ENCODE measurements around the gene MYO16. TPM values are rescaled to one million over a fixed set of nuclear protein-coding genes. Genes with fewer than 3 reads are reported as not detected.

Gene MYO16
- total RNA-seq, 1 experiment from 2014 or later = not detected

GRCh38 chr13:108929532-108930206 is 300.3 kb downstream of the MYO16 start:
- no peak overlapping the region for H3K56ac ChIP-seq (ENCODE audit: insufficient read length, low read depth, low read length)
- no peak overlapping the region for H4K8ac ChIP-seq (replicated peaks; ENCODE audit: insufficient read length, low read depth, low read length)
- H2AK5ac ChIP-seq (ENCODE audit: insufficient read length, low read length) = no peak overlapping the region
- no peak overlapping the region for H4K5ac ChIP-seq (ENCODE audit: insufficient read length, low read depth, low read length)
- no peaks in the 10 kb centered on the region for H3K9me3 Mint-ChIP-seq
- H2BK120ac ChIP-seq (ENCODE audit: low read depth, low read length, poor library complexity, severe bottlenecking) = no peak overlapping the region
- H3K27ac Mint-ChIP-seq = no peak overlapping the region
- no peak overlapping the region for H3K14ac ChIP-seq (ENCODE audit: insufficient read depth, low read length)
- no peak overlapping the region for H4K91ac ChIP-seq (ENCODE audit: insufficient read length, low read depth, low read length)
- H3K9ac ChIP-seq (ENCODE audit: extremely low read depth, insufficient read length, low read length) = no peak overlapping the region
- peaks cover 11 to 12% of the 10 kb centered on the region in 2 experiments for H3K4me1 Mint-ChIP-seq
- WGBS (ENCODE audit: extremely low coverage, insufficient read length, low lambda C conversion rate) = no CpG with 5 or more reads among the region's 3 CpGs
- H2AFZ ChIP-seq (ENCODE audit: low read length) = no peak overlapping the region
- no peak overlapping the region for H2BK20ac ChIP-seq (ENCODE audit: low read depth, low read length, poor library complexity, severe bottlenecking)
- no peak overlapping the region for H3K4ac ChIP-seq (ENCODE audit: low read depth, low read length)
- H3T11ph ChIP-seq (ENCODE audit: low read length) = no peak overlapping the region
- no peak overlapping the region for H2BK5ac ChIP-seq (ENCODE audit: insufficient read length, low read length)
- no peak overlapping the region for H3K18ac ChIP-seq (ENCODE audit: insufficient read length, low read depth, low read length)
- H3K36me3 Mint-ChIP-seq (ENCODE audit: insufficient read depth in 1 of 3, low read depth in 3 of 3) = no peaks in the 10 kb centered on the region; a peak in 1 of 7 replicates
- no peaks in the 10 kb centered on the region for H3K4me1 ChIP-seq (ENCODE audit: insufficient read depth, low read length)
- no peaks in the 10 kb centered on the region for H4K20me1 ChIP-seq (ENCODE audit: control insufficient read depth, insufficient read depth, insufficient read length)
- H2BK12ac ChIP-seq (ENCODE audit: insufficient read length, low read depth, low read length) = no peak overlapping the region
- no peak overlapping the region for H3K4me2 ChIP-seq (ENCODE audit: insufficient read depth, insufficient read length, low read length)
- H3K23ac ChIP-seq (ENCODE audit: insufficient read length, low read depth, low read length) = no peak overlapping the region
- no peaks in the 10 kb centered on the region for H3K27me3 Mint-ChIP-seq (ENCODE audit: low read depth)
- no peak overlapping the region for H3K4me3 Mint-ChIP-seq
- H3K27ac ChIP-seq (ENCODE audit: insufficient read length, low read depth, low read length) = no peak overlapping the region
- H3K79me2 ChIP-seq (ENCODE audit: insufficient read depth, low read length) = no peaks in the 10 kb centered on the region
- H3K23me2 ChIP-seq (ENCODE audit: insufficient read length, low read depth, low read length, poor library complexity, severe bottlenecking) = no peaks in the 10 kb centered on the region
- TF ChIP-seq CTCF (conservative IDR thresholded peaks at IDR 0.05) = no peak
- DNase-seq = no peak
- H3K9me3 ChIP-seq (ENCODE audit: control insufficient read depth, low read depth, low read length) = no peaks in the 10 kb centered on the region
- no peaks in the 10 kb centered on the region for H3K79me1 ChIP-seq (ENCODE audit: insufficient read depth, low read depth, low read length, poor library complexity, severe bottlenecking)
- no peak overlapping the region for H2BK15ac ChIP-seq (ENCODE audit: low read depth, low read length)
- H3K27me3 ChIP-seq (ENCODE audit: insufficient read depth, low read length) = no peaks in the 10 kb centered on the region
